Limb (tissue), 2 donors: ENCODE data around the gene ADAMTS12.

Experiments used
- DNase-seq, 2 donors: peaks; one replicate each; pipeline ENCODE4 v3.0.0-alpha.2; 2016; ENCODE audit errors: extremely low spot score in 2 of 2

The ADAMTS12 gene

GRCh38 chr5:33490071-33490665 is 401.6 kb downstream of the ADAMTS12 start:
- DNase-seq, result no peak

GRCh38 chr5:33489481-33490067 is 402.2 kb downstream of the ADAMTS12 start:
- no peak for DNase-seq

- DNase-seq, result no peak
These were observed 403.0 kb downstream of the ADAMTS12 start for GRCh38 chr5:33488558-33489355.

GRCh38 chr5:33487236-33487635 is 404.6 kb downstream of the ADAMTS12 start:
- DNase-seq, result no peak

- DNase-seq, result no peak
These were observed 409.5 kb downstream of the ADAMTS12 start for GRCh38 chr5:33482335-33482734.

GRCh38 chr5:33480876-33481275 is 410.9 kb downstream of the ADAMTS12 start:
- DNase-seq, result no peak

GRCh38 chr5:33479311-33479710 is 412.5 kb downstream of the ADAMTS12 start:
- no peak for DNase-seq

GRCh38 chr5:33477816-33478215 is 414.0 kb downstream of the ADAMTS12 start:
- no peak for DNase-seq

GRCh38 chr5:33476992-33477391 is 414.8 kb downstream of the ADAMTS12 start:
- no peak for DNase-seq

GRCh38 chr5:33475706-33476105 is 416.1 kb downstream of the ADAMTS12 start:
- no peak for DNase-seq

- no peak for DNase-seq
These were observed 416.8 kb downstream of the ADAMTS12 start for GRCh38 chr5:33474931-33475499.

- no peak for DNase-seq
These were observed 417.8 kb downstream of the ADAMTS12 start for GRCh38 chr5:33474004-33474403.
